ENCODE measurements around the gene FBF1.

Gene FBF1

DNA sequence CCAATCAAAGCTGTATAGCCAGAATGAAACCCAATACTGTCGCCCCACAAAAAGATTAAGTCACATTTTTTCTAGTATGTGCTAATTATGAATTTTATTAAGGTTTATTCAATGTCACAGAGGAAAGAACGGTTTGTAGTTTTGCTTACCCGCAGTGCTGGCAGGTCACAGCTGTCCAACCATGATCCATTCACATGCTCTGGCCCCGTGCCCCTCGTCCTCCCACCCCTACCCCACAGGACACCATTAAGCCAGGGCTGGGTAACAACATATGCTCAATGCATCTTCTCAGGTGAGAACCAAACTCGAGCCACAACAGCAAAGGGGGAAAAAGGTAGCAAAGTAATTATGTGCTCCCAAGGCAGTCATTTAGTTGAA lies 589 bp upstream of the FBF1 start:
- no peak for TF ChIP-seq JUND (IDR thresholded peaks at IDR 0.05; ENCODE audit: low read depth)
- DNase-seq (ENCODE audit: low read depth in 1 of 2, low spot score in 1 of 2), result no peak
- in situ Hi-C loops (cut with HindIII; ENCODE audit: low pct_unique_long_range_greater_than_20kb, low sequenced_read_pairs), result no loop called here

DNA sequence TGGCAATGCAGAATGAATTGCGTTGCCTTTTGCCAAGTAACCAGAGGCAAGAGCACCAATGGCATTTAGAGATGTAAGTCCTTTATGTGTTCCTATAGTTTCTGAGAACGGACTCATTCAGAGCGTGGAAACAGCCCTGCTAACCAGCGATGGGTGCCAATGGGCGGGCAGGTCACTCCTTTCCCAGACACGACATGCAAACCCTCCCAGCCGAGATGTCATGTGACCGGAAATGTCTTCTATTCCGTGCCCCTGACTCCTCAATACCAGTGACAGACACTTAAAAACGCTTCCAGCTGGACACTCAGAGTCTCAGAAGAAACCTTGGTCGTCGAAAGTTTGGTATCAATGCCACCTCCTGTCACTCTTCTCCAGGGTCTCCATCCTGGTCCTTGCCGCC lies 3.2 kb downstream of the FBF1 start:
- in situ Hi-C loops (cut with HindIII; ENCODE audit: low pct_unique_long_range_greater_than_20kb, low sequenced_read_pairs), result no loop called here
- no peak for TF ChIP-seq JUND (IDR thresholded peaks at IDR 0.05; ENCODE audit: low read depth)
- no peak for DNase-seq (ENCODE audit: low read depth in 1 of 2, low spot score in 1 of 2)

DNA sequence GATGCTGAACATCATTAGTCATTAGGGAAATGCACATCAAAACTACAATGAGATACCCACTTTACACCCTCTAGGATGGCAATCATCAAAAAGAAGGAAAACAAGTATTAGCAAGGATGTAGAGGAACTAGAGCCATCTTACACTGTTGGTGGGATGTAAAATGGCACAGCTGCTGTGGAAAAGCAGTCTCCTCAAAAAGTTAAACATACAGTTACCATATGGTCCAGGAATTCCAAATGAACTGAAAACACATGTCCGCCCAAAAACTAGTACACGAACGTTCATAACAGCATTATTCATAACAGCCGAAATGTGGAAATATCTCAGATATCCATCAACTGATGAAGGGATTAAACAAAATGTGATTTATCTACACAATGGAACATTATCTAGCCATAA lies 7.0 kb downstream of the FBF1 start:
- in situ Hi-C loops (cut with HindIII; ENCODE audit: low pct_unique_long_range_greater_than_20kb, low sequenced_read_pairs), result no loop called here
- DNase-seq (ENCODE audit: low read depth in 1 of 2, low spot score in 1 of 2), result no peak
- no peak for TF ChIP-seq JUND (IDR thresholded peaks at IDR 0.05; ENCODE audit: low read depth)

DNA sequence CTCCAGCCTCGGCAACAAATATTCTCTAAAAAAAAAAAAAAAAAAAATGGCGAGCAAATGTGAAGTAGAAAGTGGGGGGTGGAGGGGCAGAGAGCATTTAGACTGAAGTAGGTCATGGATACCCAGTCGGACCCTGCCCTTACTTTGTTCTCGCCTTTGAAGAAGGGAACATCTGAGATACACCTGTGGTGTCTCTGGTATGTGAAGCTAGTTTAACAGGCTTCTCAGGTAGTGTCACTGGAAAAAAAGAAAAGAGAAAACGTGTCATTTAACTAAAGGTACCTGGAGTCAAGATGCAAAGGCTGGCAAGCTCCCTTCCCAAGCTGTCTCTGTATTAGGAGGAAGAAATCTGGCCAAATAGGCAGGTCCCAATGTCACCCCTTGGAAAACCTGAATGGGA lies 8.0 kb downstream of the FBF1 start:
- TF ChIP-seq JUND (IDR thresholded peaks at IDR 0.05; ENCODE audit: low read depth), result no peak
- DNase-seq (ENCODE audit: low read depth in 1 of 2, low spot score in 1 of 2), result peak in 1 of 2 experiments; percentile 48
- in situ Hi-C loops (cut with HindIII; ENCODE audit: low pct_unique_long_range_greater_than_20kb, low sequenced_read_pairs), result no loop called here

DNA sequence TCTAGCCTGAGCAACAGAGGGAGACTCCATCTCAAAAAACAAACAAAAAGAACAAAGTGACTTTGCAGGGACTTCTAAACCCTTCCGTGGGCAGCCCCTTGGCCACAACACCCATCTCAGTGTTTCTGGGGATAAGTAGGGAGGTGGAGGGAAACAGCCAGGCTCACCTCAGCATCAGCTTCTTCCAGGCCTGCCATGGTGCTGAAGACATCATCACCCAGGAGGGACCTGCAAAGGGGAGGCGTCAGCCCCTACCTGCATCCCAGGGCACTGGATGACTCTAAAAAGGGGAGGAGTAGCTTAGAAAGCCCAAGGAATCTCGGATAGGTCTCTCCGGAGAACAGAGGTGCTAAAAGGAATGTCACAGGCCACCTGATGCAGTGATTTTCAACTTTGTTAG lies 9.8 kb downstream of the FBF1 start:
- no peak for DNase-seq (ENCODE audit: low read depth in 1 of 2, low spot score in 1 of 2)
- TF ChIP-seq JUND (IDR thresholded peaks at IDR 0.05; ENCODE audit: low read depth), result no peak
- in situ Hi-C loops (cut with HindIII; ENCODE audit: low pct_unique_long_range_greater_than_20kb, low sequenced_read_pairs), result no loop called here

DNA sequence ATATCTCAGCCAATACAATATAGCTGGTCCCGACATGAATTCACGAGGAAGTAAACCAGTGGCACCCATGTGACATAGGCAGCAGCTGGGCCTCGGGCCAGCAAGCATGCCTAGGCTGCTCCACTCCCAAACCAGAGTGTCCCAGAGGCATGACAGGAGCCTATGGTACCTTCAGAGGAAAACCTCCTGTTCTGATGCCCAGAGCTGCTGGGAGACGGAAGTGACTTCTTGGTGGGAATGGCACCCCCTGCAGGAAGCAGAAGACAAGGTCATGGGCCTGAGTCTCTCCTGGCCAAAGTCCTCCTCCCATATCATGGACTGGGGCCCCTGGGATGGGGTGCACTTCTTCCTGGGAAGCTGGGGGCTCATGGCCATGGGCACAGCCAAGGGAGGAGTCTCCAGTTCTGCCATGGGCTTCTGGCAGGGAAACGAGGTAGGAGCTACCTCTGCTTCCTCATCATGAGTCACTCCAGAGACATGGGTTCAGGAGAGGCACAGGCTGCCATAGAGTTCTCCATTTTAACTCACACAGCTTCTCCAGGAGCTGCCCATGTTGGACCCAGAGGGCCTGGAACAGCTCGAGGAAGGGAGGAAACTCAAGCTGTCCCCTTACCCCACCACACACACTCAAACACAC lies 13.4 kb downstream of the FBF1 start:
- no peak for TF ChIP-seq JUND (IDR thresholded peaks at IDR 0.05; ENCODE audit: low read depth)
- peak in 1 of 2 experiments; percentile 47 for DNase-seq (ENCODE audit: low read depth in 1 of 2, low spot score in 1 of 2)
- in situ Hi-C loops (cut with HindIII; ENCODE audit: low pct_unique_long_range_greater_than_20kb, low sequenced_read_pairs), result no loop called here

DNA sequence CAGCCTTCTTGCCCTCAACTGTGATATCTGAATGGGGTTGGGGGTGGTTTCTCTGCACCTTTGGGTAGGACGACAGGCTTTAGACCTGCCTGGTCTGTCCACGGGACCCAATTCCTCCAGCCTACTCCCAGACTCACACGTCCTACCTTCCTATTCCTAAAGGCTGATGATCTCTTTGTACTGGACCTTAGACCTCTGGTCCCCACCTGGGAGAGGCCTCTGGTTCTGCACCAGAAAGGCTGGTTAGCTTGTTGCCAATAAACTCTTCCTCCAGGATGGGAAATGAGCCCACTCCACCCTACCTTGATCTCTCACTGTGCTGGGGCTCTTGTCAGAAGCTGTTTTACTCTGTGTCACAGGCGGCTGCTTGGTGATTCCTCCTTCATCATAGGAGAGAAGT lies 14.4 kb downstream of the FBF1 start:
- in situ Hi-C loops (cut with HindIII; ENCODE audit: low pct_unique_long_range_greater_than_20kb, low sequenced_read_pairs), result no loop called here
- no peak for DNase-seq (ENCODE audit: low read depth in 1 of 2, low spot score in 1 of 2)
- TF ChIP-seq JUND (IDR thresholded peaks at IDR 0.05; ENCODE audit: low read depth), result no peak

DNA sequence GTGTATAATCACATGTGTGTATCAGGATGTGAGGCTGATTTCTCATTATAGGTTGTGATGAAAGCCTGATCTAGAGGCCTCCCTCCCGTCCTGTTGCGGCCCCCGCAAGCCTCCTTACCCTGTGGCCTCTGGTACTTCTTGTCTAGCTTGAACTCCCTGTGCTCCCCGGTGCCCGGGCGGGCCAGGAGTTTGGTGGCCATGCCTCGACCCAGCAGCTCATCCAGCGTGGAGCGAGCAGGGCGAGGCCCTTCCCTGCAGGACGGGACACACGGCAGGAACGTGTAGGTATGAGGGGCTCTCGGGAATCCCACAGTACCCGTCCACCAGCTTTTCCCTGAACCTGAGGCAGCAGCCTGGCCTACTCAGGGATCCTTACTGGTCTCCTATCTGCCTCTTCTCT lies 14.9 kb downstream of the FBF1 start:
- DNase-seq (ENCODE audit: low read depth in 1 of 2, low spot score in 1 of 2), result no peak
- in situ Hi-C loops (cut with HindIII; ENCODE audit: low pct_unique_long_range_greater_than_20kb, low sequenced_read_pairs), result no loop called here
- no peak for TF ChIP-seq JUND (IDR thresholded peaks at IDR 0.05; ENCODE audit: low read depth)

DNA sequence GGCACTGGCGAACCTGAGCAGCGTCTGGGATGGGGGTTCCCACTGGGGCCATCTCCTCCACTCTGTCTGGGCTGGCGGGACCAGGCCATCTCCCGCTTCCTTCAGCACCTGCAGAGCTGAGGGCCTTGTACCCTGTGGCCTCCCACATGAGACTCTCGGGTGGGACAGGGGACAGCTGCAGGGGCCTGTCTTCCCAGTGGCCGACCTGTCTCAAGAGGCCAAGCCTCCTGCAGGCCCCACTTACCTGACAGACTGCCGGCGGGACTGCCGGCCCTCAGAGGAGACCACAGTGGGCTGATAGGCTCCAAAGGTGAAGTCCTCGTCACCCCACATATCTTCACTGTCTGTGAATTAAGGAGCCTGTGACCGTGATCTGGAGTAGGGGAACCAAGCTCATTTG lies 15.7 kb downstream of the FBF1 start:
- DNase-seq (ENCODE audit: low read depth in 1 of 2, low spot score in 1 of 2), result no peak
- in situ Hi-C loops (cut with HindIII; ENCODE audit: low pct_unique_long_range_greater_than_20kb, low sequenced_read_pairs), result no loop called here
- no peak for TF ChIP-seq JUND (IDR thresholded peaks at IDR 0.05; ENCODE audit: low read depth)

DNA sequence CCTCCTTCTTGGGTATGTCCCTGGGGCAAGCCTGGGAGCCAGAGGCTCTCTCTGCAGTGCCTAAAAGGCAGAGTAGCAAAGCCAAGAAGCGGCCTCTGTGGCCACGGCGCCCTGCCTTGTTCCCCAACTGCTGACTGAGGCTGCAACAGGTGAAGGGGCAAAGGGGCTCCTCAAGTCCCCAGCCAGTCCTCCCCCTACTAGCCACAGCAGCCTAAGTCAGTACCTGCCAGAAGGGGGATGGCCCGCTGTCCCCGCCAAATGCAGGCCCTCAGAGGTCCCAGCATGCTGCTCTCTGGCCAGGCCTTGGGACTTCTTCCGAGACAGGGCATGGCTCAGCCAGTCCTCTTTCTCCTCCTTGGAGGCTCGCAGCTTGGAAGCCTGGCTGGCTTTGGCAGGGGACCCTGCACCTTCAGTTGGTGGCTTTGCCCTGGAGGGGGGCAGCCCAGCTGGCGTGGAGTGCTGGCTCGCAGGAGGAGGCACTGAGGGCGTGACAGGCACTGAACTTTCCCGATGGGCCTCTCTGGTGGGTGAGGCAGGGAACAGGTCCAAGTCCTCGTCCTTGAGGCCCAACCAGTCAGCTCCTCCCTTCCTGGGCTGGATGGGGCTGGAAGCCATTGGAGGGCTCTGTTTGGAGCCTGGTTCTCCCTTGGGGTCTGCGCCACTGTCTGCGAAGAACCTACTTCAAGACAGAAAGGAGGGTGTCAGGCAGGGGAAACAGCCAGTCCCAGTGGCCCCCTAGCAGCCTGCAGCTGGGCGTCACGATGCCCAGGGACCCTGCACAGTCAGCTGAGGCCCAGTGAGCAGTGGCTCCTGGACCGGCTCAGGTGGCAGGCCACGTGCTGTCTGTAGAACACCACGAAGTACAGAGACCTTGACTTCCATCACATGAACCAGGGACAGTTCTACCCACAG lies 17.6 kb downstream of the FBF1 start:
- TF ChIP-seq JUND (IDR thresholded peaks at IDR 0.05; ENCODE audit: low read depth), result no peak
- in situ Hi-C loops (cut with HindIII; ENCODE audit: low pct_unique_long_range_greater_than_20kb, low sequenced_read_pairs), result no loop called here
- DNase-seq (ENCODE audit: low read depth in 1 of 2, low spot score in 1 of 2), result no peak

DNA sequence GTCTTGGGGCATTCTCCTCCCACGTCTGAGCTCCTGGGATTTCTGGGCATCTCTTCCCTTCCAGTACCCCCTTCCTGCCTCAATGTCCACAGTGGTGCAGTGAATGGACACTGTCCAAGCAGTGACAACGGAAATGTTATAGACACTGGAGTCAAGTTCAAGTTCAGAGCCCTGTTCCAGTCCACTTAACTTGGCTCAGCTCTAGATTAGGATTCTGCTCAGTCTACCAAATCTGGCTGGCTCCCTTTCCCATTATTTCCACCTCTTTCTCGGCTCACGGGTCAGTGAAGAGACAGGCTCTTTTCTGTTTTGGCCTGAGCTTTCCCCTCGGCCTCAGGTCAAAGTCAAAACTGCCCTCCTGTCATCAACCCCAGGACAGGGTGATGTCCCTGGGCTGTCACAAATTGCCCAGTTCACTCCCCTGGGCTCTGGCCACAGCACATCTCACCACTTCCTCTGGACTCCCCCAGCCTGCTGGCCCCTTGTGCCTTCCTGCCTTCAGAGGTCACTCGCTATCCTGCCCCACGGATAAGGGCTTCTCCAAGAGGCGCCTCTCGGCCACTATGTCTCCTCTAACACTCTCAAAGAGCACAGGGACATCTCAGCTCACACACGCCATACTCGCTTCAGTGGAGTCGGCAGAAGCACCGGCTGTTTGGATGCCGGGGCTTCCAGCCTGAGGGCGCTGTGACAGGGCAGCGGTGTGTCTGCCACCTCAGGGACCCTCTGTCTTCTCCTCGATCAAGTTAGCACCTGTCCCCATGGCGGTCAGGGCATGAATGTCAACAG lies 18.5 kb downstream of the FBF1 start:
- DNase-seq (ENCODE audit: low read depth in 1 of 2, low spot score in 1 of 2), result no peak
- in situ Hi-C loops (cut with HindIII; ENCODE audit: low pct_unique_long_range_greater_than_20kb, low sequenced_read_pairs), result no loop called here
- TF ChIP-seq JUND (IDR thresholded peaks at IDR 0.05; ENCODE audit: low read depth), result no peak

DNA sequence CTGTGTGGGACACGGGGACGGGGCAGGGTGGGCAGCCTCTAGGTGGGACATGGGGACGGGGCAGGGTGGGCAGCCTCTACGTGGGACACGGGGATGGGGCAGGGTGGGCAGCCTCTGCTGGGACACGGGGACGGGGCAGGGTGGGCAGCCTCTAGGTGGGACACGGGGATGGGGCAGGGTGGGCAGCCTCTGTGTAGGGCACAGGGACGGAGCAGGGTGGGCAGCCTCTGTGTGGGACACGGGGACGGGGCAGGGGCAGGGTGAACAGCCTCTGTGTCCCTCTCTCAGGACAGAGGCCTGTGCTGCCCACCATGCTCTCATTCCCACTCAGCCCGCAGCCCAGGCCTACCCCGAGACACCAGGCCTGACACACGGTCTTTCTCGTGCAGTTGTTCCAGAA lies 19.2 kb downstream of the FBF1 start:
- no peak for DNase-seq (ENCODE audit: low read depth in 1 of 2, low spot score in 1 of 2)
- in situ Hi-C loops (cut with HindIII; ENCODE audit: low pct_unique_long_range_greater_than_20kb, low sequenced_read_pairs), result no loop called here

DNA sequence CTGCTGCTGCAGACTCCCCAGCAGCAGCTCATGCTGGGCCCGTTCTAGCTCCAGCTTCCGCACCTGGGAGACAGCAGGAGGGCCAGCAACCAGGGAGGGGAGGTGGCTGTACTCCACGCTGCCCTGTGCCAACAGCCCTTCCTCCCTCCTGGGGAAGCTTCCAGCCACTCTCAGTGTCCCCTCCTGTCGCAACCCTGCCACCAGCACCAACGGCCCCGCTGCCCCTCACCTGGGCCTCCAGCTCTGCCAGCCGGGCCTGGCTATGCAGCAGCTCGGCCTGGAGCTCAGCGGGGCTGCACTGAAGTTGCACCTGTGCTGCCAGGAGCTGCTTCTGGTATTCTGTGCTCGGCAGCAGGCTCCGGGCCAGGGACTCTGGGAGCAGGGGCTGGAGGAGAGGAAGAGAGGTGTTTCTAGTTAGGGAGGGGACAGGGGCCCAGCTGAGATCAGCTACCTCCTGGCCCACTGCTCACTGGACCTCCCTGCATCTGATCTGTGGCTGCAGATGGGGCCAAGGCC lies 20.7 kb downstream of the FBF1 start:
- in situ Hi-C loops (cut with HindIII; ENCODE audit: low pct_unique_long_range_greater_than_20kb, low sequenced_read_pairs), result no loop called here
- no peak for DNase-seq (ENCODE audit: low read depth in 1 of 2, low spot score in 1 of 2)
- no peak for TF ChIP-seq JUND (IDR thresholded peaks at IDR 0.05; ENCODE audit: low read depth)

More for the DNA sequence above, 19.2 kb downstream of the FBF1 start:
- no peak for TF ChIP-seq JUND (IDR thresholded peaks at IDR 0.05; ENCODE audit: low read depth)
